SK-N-SH treated with all-trans-retinoic acid at 6 μM for 48 hours (cell line): ENCODE data around the gene GPS2.

Experiments
- CSDC2 ChIP-seq: fragments of 250-450 bp; sonication (Bioruptor Pico); IDR thresholded peaks from 2 replicates; pipeline ENCODE4 v1.5.0; 2020; ENCODE audit warnings: mild to moderate bottlenecking, moderate library complexity
- ISL1 ChIP-seq: fragments of 250-450 bp; sonication (Bioruptor Pico); IDR thresholded peaks from 2 replicates; pipeline ENCODE4 v2.1.2; 2022; ENCODE audit warnings: mild to moderate bottlenecking, moderate library complexity
- ZFP3 ChIP-seq: fragments of 250-450 bp; sonication (Bioruptor Pico); IDR thresholded peaks from 2 replicates; pipeline ENCODE4 v1.5.0; 2020; ENCODE audit warnings: mild to moderate bottlenecking, moderate library complexity
- TF ChIP-seq, protein P1 (sequence below): fragments of 250-450 bp; sonication (Bioruptor Pico); IDR thresholded peaks from 2 replicates; pipeline ENCODE4 v1.8.0; 2020; ENCODE audit warnings: mild to moderate bottlenecking, moderate library complexity, borderline replicate concordance

- TF ChIP-seq ISL1 (CRISPR knock-in tag) (no peak), ZFP3 (no peak), CSDC2 (no peak)
- TF ChIP-seq, protein P1, sequence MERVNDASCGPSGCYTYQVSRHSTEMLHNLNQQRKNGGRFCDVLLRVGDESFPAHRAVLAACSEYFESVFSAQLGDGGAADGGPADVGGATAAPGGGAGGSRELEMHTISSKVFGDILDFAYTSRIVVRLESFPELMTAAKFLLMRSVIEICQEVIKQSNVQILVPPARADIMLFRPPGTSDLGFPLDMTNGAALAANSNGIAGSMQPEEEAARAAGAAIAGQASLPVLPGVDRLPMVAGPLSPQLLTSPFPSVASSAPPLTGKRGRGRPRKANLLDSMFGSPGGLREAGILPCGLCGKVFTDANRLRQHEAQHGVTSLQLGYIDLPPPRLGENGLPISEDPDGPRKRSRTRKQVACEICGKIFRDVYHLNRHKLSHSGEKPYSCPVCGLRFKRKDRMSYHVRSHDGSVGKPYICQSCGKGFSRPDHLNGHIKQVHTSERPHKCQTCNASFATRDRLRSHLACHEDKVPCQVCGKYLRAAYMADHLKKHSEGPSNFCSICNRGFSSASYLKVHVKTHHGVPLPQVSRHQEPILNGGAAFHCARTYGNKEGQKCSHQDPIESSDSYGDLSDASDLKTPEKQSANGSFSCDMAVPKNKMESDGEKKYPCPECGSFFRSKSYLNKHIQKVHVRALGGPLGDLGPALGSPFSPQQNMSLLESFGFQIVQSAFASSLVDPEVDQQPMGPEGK (CRISPR knock-in tag), result no peak
Observed at GRCh38 chr17:7355053-7355452, 39.9 kb upstream of the GPS2 start, which contains the start of gene TMEM95.
